Keratinocyte (primary cell): ENCODE data around the gene DLX3. TPM values are rescaled to one million over a fixed set of nuclear protein-coding genes. Genes with fewer than 3 reads are reported as not detected.

Experiments used
- DNase-seq: peaks from one replicate; pipeline ENCODE4 v3.0.0-alpha.2; 2011; ENCODE audit warnings: low read depth, missing footprints, low spot score
- FAIRE-seq: peaks from 2 replicates; lab custom pipeline; 2011; peaks lifted over from hg19 to GRCh38; lab: Jason Lieb, UNC
- H2AFZ ChIP-seq: 2 replicates; pipeline ENCODE4 v1.6.0; 2012; ENCODE audit warnings: low read length, control low read depth, inconsistent platforms; ENCODE audit not compliant: control insufficient read depth
- H3K27ac ChIP-seq: 2 replicates; pipeline ENCODE4 v1.5.1; 2011; ENCODE audit warnings: low read length; ENCODE audit not compliant: control insufficient read depth, insufficient read depth
- H3K27me3 ChIP-seq: 3 replicates; pipeline ENCODE4 v1.6.0; 2011; ENCODE audit warnings: low read length; ENCODE audit not compliant: control insufficient read depth, insufficient read depth; ENCODE audit errors: extremely low read depth
- H3K36me3 ChIP-seq, 2 experiments: 2 replicates in 1 of 2; 3 replicates in 1 of 2; pipeline ENCODE4 v1.5.1; 2011; ENCODE audit warnings: low read length in 2 of 2, mild to moderate bottlenecking in 1 of 2; ENCODE audit not compliant: control insufficient read depth in 2 of 2, insufficient read depth in 2 of 2; ENCODE audit errors: extremely low read depth in 1 of 2
- H3K4me1 ChIP-seq: 3 replicates; pipeline ENCODE4 v1.5.1; 2011; ENCODE audit warnings: low read length; ENCODE audit not compliant: control insufficient read depth, insufficient read depth; ENCODE audit errors: extremely low read depth
- H3K4me2 ChIP-seq: 3 replicates; pipeline ENCODE4 v1.6.0; 2011; ENCODE audit warnings: low read depth, low read length; ENCODE audit not compliant: control insufficient read depth, insufficient read depth; ENCODE audit errors: extremely low read depth
- H3K4me3 ChIP-seq, 3 experiments: fragments of 200-600 bp in 1 of 3; sonication (generic) in 1 of 3; 2 replicates in 2 of 3; 3 replicates in 1 of 3; pipeline ENCODE4 v1.5.1; 2011 to 2016; ENCODE audit warnings: low read length in 3 of 3, mild to moderate bottlenecking in 3 of 3, control low read depth in 2 of 3, inconsistent platforms in 1 of 3, low read depth in 1 of 3, mixed read lengths in 1 of 3, mixed run types in 1 of 3, moderate library complexity in 1 of 3; ENCODE audit not compliant: control insufficient read depth in 2 of 3, insufficient read depth in 2 of 3; ENCODE audit errors: extremely low read depth in 1 of 3
- H3K79me2 ChIP-seq: 2 replicates; pipeline ENCODE4 v1.6.0; 2012; ENCODE audit warnings: low read length; ENCODE audit not compliant: control insufficient read depth, insufficient read depth
- H3K9ac ChIP-seq: 3 replicates; pipeline ENCODE4 v1.6.0; 2011; ENCODE audit warnings: low read length; ENCODE audit not compliant: control insufficient read depth, insufficient read depth; ENCODE audit errors: extremely low read depth
- H3K9me1 ChIP-seq: 3 replicates; pipeline ENCODE4 v1.6.0; 2011; ENCODE audit warnings: low read length; ENCODE audit not compliant: control insufficient read depth, insufficient read depth; ENCODE audit errors: extremely low read depth
- H3K9me3 ChIP-seq: 2 replicates; pipeline ENCODE4 v1.5.1; 2012; ENCODE audit warnings: low read depth, low read length; ENCODE audit not compliant: control insufficient read depth
- H4K20me1 ChIP-seq: 3 replicates; pipeline ENCODE4 v1.6.0; 2011; ENCODE audit warnings: low read length; ENCODE audit not compliant: control insufficient read depth, insufficient read depth; ENCODE audit errors: extremely low read depth
- CTCF ChIP-seq, 3 experiments: IDR thresholded peaks in 1 of 3; conservative IDR thresholded peaks in 1 of 3; optimal IDR thresholded peaks in 1 of 3; 2 replicates in 2 of 3; 3 replicates in 1 of 3; pipeline versions ENCODE3 to v1.5.1; 2011; ENCODE audit warnings: low read length in 3 of 3, mild to moderate bottlenecking in 3 of 3, moderate library complexity in 2 of 3, control low read depth in 1 of 3, inconsistent platforms in 1 of 3; ENCODE audit not compliant: insufficient read depth in 2 of 3; ENCODE audit errors: extremely low read depth in 1 of 3
- EZH2 ChIP-seq: IDR thresholded peaks from one replicate; pipeline ENCODE4 v1.6.1; 2012; ENCODE audit warnings: inconsistent platforms, mild to moderate bottlenecking, low read length, moderate library complexity
- dilution Hi-C: fragments of 300-500 bp; cut with MboI; formaldehyde crosslinking; loops from one replicate; pipeline ENCODE4 v1.7.0; 2020; ENCODE audit warnings: low sequenced_read_pairs; ENCODE audit not compliant: extremely low pct_ligation_motif_present
- polyA plus RNA-seq, 5 experiments: library from polyadenylated mRNA; depleted of rRNA in 3 of 5; stranded (reverse) in 3 of 5; stranded (forward) in 1 of 5; unstranded in 1 of 5; fragments of >200 nt; gene quantifications; 1 replicate in 1 of 5; 2 replicates in 3 of 5; 3 replicates in 1 of 5; pipeline versions ENCODE4 v1.2.1 to v1.2.3, GENCODE V29; 2011 to 2012; ENCODE audit warnings: missing spikeins in 2 of 5, low read depth in 1 of 5, low replicate concordance in 1 of 5

The DLX3 gene
- polyA plus RNA-seq, 1 donor (not counting 4 experiments of a cell fraction or from before 2014, with no cell fraction given) = 0.72 TPM

- no peaks in the 10 kb centered on the region for H3K79me2 ChIP-seq
- peaks cover 20% of the 10 kb centered on the region for H3K27me3 ChIP-seq
- TF ChIP-seq EZH2 (no peak), CTCF (optimal IDR thresholded peaks at IDR 0.05 in 1 of 3, IDR thresholded peaks at IDR 0.05 in 1 of 3, conservative IDR thresholded peaks at IDR 0.05 in 1 of 3; ENCODE audit: extremely low read depth in 1 of 3, insufficient read depth in 2 of 3, low read length in 3 of 3) (no peak)
These were observed 10.7 kb downstream of the DLX3 start for GRCh38 chr17:49984283-49984682.

DNA sequence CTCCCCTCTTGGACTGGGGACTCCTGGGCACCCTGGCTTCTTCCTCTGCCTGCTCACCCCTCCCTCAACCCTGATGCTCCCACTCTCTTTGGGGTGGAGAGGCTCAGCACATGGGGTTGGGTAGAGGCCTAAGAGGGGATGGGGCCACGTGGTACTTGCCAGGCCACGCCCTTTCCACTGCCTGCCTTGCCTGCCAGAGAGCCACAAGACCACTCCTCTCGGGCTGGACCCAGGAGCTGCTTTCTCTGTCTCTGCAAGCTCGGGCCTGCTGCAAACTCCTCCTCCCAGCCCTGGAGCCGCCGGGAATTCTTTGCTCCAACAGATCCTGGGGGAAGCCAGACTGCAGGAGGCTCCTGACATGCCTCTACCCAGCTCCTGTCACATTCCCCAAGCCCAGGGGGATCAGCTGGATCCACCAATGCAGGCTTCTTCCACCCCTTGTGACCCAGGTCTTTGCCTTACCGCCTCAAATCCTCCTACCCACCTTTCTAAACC lies 14.3 kb downstream of the DLX3 start:
- no peak overlapping the region for H3K27ac ChIP-seq
- peak overlapping the region; percentile 70 for H3K4me2 ChIP-seq
- H3K4me3 ChIP-seq = peak overlapping the region in 1 of 3 experiments; percentile 18
- peaks cover 67% of the 10 kb centered on the region for H3K4me1 ChIP-seq
- dilution Hi-C loops = no loop called here
- H4K20me1 ChIP-seq = no peaks in the 10 kb centered on the region
- peak overlapping the region; percentile 25 for H3K9ac ChIP-seq
- no peaks in the 10 kb centered on the region for H3K9me1 ChIP-seq
- no peaks in the 10 kb centered on the region for H3K36me3 ChIP-seq
- FAIRE-seq (peak; percentile 90), DNase-seq (peak; percentile 96)
- H3K9me3 ChIP-seq = no peaks in the 10 kb centered on the region
- peak overlapping the region; percentile 61 for H2AFZ ChIP-seq
- TF ChIP-seq EZH2 (no peak), CTCF (optimal IDR thresholded peaks at IDR 0.05 in 1 of 3, IDR thresholded peaks at IDR 0.05 in 1 of 3, conservative IDR thresholded peaks at IDR 0.05 in 1 of 3; ENCODE audit: extremely low read depth in 1 of 3, insufficient read depth in 2 of 3, low read length in 3 of 3) (no peak)
- H3K27me3 ChIP-seq = no peaks in the 10 kb centered on the region
- H3K79me2 ChIP-seq = no peaks in the 10 kb centered on the region

More at GRCh38 chr17:49984283-49984682, 10.7 kb downstream of the DLX3 start:
- FAIRE-seq (peak; percentile 53), DNase-seq (no peak)
- Histone ChIP-seq H3K4me3 (no peak overlapping the region), H3K9me1 (no peaks in the 10 kb centered on the region), H3K27ac (no peak overlapping the region), H3K9me3 (no peaks in the 10 kb centered on the region), H3K36me3 (no peaks in the 10 kb centered on the region), H3K4me1 (peaks cover 42% of the 10 kb centered on the region), H3K9ac (no peak overlapping the region), H4K20me1 (no peaks in the 10 kb centered on the region), H3K4me2 (peak overlapping the region; percentile 33), H2AFZ (no peak overlapping the region)
- dilution Hi-C loops = no loop called here
